IPS-15b (cell line): Measurements from ENCODE around the gene UTY.

Source experiments
- H3K27me3 ChIP-seq: one replicate; pipeline ENCODE4 v1.6.1; 2013; ENCODE audit warnings: low read length; ENCODE audit not compliant: control insufficient read depth, insufficient read depth
- H3K36me3 ChIP-seq: one replicate; pipeline ENCODE4 v1.6.1; 2013; ENCODE audit warnings: low read length; ENCODE audit not compliant: control insufficient read depth, insufficient read depth
- H3K4me1 ChIP-seq: one replicate; pipeline ENCODE4 v1.6.1; 2013; ENCODE audit warnings: mild to moderate bottlenecking, low read length; ENCODE audit not compliant: control insufficient read depth, insufficient read depth
- H3K4me3 ChIP-seq: one replicate; pipeline ENCODE4 v1.5.1; 2013; ENCODE audit warnings: low read depth, low read length
- H3K9ac ChIP-seq: one replicate; pipeline ENCODE4 v1.6.1; 2013; ENCODE audit warnings: low read depth, mild to moderate bottlenecking, low read length
- H3K9me3 ChIP-seq: one replicate; pipeline ENCODE4 v1.6.1; 2013; ENCODE audit warnings: mild to moderate bottlenecking, low read length; ENCODE audit not compliant: control insufficient read depth, insufficient read depth

Gene UTY

GRCh38 chrY:13339939-13340338, 139.9 kb downstream of the UTY start:
- no peaks in the 10 kb centered on the region for H3K36me3 ChIP-seq
- no peaks in the 10 kb centered on the region for H3K9me3 ChIP-seq
- no peak overlapping the region for H3K9ac ChIP-seq
- H3K4me1 ChIP-seq = no peaks in the 10 kb centered on the region
- no peaks in the 10 kb centered on the region for H3K27me3 ChIP-seq
- H3K4me3 ChIP-seq = no peak overlapping the region

GRCh38 chrY:13339381-13339780, 140.5 kb downstream of the UTY start:
- no peaks in the 10 kb centered on the region for H3K9me3 ChIP-seq
- no peaks in the 10 kb centered on the region for H3K4me1 ChIP-seq
- H3K36me3 ChIP-seq = no peaks in the 10 kb centered on the region
- H3K9ac ChIP-seq = no peak overlapping the region
- no peak overlapping the region for H3K4me3 ChIP-seq
- no peaks in the 10 kb centered on the region for H3K27me3 ChIP-seq

GRCh38 chrY:13338711-13339110, 141.1 kb downstream of the UTY start:
- Histone ChIP-seq H3K27me3 (no peaks in the 10 kb centered on the region), H3K36me3 (no peaks in the 10 kb centered on the region), H3K9me3 (no peaks in the 10 kb centered on the region), H3K4me1 (no peaks in the 10 kb centered on the region), H3K9ac (no peak overlapping the region), H3K4me3 (no peak overlapping the region)

- no peak overlapping the region for H3K9ac ChIP-seq
- H3K27me3 ChIP-seq = no peaks in the 10 kb centered on the region
- no peak overlapping the region for H3K4me3 ChIP-seq
- H3K9me3 ChIP-seq = no peaks in the 10 kb centered on the region
- H3K36me3 ChIP-seq = no peaks in the 10 kb centered on the region
- H3K4me1 ChIP-seq = no peaks in the 10 kb centered on the region
These were observed 141.9 kb downstream of the UTY start for GRCh38 chrY:13337934-13338333.

- Histone ChIP-seq H3K4me3 (no peak overlapping the region), H3K27me3 (no peaks in the 10 kb centered on the region), H3K4me1 (no peaks in the 10 kb centered on the region), H3K36me3 (no peaks in the 10 kb centered on the region), H3K9ac (no peak overlapping the region), H3K9me3 (no peaks in the 10 kb centered on the region)
These were observed 146.0 kb downstream of the UTY start for GRCh38 chrY:13333791-13334190.

GRCh38 chrY:13330651-13331050, 149.2 kb downstream of the UTY start:
- Histone ChIP-seq H3K36me3 (no peaks in the 10 kb centered on the region), H3K9me3 (no peaks in the 10 kb centered on the region), H3K9ac (no peak overlapping the region), H3K4me1 (no peaks in the 10 kb centered on the region), H3K27me3 (no peaks in the 10 kb centered on the region), H3K4me3 (no peak overlapping the region)

GRCh38 chrY:13312966-13313365, 166.9 kb downstream of the UTY start:
- no peaks in the 10 kb centered on the region for H3K9me3 ChIP-seq
- H3K4me1 ChIP-seq = no peaks in the 10 kb centered on the region
- H3K27me3 ChIP-seq = no peaks in the 10 kb centered on the region
- no peaks in the 10 kb centered on the region for H3K36me3 ChIP-seq
- no peak overlapping the region for H3K9ac ChIP-seq
- no peak overlapping the region for H3K4me3 ChIP-seq

- H3K36me3 ChIP-seq = no peaks in the 10 kb centered on the region
- H3K4me3 ChIP-seq = no peak overlapping the region
- no peaks in the 10 kb centered on the region for H3K4me1 ChIP-seq
These were observed 171.9 kb downstream of the UTY start for GRCh38 chrY:13307959-13308358.

GRCh38 chrY:13300795-13301194, 179.0 kb downstream of the UTY start:
- Histone ChIP-seq H3K27me3 (no peaks in the 10 kb centered on the region), H3K9ac (no peak overlapping the region), H3K36me3 (no peaks in the 10 kb centered on the region)

More at GRCh38 chrY:13307959-13308358, 171.9 kb downstream of the UTY start:
- Histone ChIP-seq H3K9ac (no peak overlapping the region), H3K27me3 (no peaks in the 10 kb centered on the region), H3K9me3 (no peaks in the 10 kb centered on the region)

GRCh38 chrY:13299411-13299810, 180.4 kb downstream of the UTY start:
- Histone ChIP-seq H3K36me3 (no peaks in the 10 kb centered on the region), H3K27me3 (no peaks in the 10 kb centered on the region), H3K4me3 (no peak overlapping the region), H3K9me3 (no peaks in the 10 kb centered on the region), H3K4me1 (no peaks in the 10 kb centered on the region), H3K9ac (no peak overlapping the region)

More at GRCh38 chrY:13300795-13301194, 179.0 kb downstream of the UTY start:
- Histone ChIP-seq H3K4me1 (no peaks in the 10 kb centered on the region), H3K9me3 (no peaks in the 10 kb centered on the region), H3K4me3 (no peak overlapping the region)

- Histone ChIP-seq H3K4me3 (no peak overlapping the region), H3K36me3 (no peaks in the 10 kb centered on the region), H3K9ac (no peak overlapping the region)
These were observed 183.5 kb downstream of the UTY start for GRCh38 chrY:13296176-13296890.

GRCh38 chrY:13295026-13295425, 184.8 kb downstream of the UTY start:
- H3K27me3 ChIP-seq = no peaks in the 10 kb centered on the region
- H3K9ac ChIP-seq = no peak overlapping the region
- H3K4me3 ChIP-seq = no peak overlapping the region
- H3K9me3 ChIP-seq = no peaks in the 10 kb centered on the region
- H3K4me1 ChIP-seq = no peaks in the 10 kb centered on the region
- no peaks in the 10 kb centered on the region for H3K36me3 ChIP-seq

More at GRCh38 chrY:13296176-13296890, 183.5 kb downstream of the UTY start:
- Histone ChIP-seq H3K27me3 (no peaks in the 10 kb centered on the region), H3K4me1 (no peaks in the 10 kb centered on the region), H3K9me3 (no peaks in the 10 kb centered on the region)
